ENCODE data around the gene KCNG2. TPM values are rescaled to one million over a fixed set of nuclear protein-coding genes. Genes with fewer than 3 reads are reported as not detected.
A peak's percentile ranks its signal among the peaks of the same experiment; 100 is the strongest.

KCNG2 gene
- total RNA-seq, 3 donors from 2014 or later (not counting 1 experiment from before 2014, with no cell fraction given) = not detected

DNA sequence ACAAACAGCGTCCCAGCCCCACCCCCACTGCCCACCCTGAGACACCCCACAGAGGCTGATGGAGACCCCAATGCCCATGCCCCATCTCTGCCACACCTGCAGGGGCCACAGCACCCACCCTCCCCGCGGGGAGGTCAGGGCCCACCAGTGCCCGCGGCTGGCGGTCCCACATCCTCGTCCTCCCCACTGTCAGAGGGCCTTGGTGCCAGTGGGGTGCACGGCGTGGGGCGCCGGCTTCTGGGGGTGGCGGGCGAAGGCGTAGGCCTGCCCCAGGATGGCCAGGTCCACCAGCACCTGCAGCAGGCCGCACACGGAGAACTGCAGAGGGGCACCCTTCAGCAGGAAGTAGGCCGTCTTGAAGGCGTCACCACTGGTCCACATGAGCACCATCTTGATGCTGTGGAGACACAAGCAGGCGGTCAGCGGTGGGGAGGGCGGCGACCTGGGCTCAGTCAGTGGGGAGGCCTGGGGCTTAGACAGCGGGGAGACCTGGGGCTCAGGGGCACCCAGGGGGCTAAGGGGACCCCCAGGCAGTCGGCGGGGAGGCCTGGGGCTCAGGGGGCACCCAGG is 106.1 kb downstream of the KCNG2 start:
- no peaks in the 10 kb centered on the region for H3K27me3 ChIP-seq (ENCODE audit: control insufficient read depth, insufficient read depth, low read length)
- no peak overlapping the region for H3K4me3 ChIP-seq (ENCODE audit: low read length)
- peaks cover 6% of the 10 kb centered on the region for H3K9me3 ChIP-seq (ENCODE audit: control insufficient read depth, insufficient read depth, low read length)
- ATAC-seq = no peak
- Mint-ChIP-seq H3K9me3 (no peaks in the 10 kb centered on the region), H3K36me3 (peaks cover 8% of the 10 kb centered on the region), H3K4me3 (no peak overlapping the region), H3K4me1 (peaks cover 0 to 6% of the 10 kb centered on the region in 2 donors), H3K27me3 (ENCODE audit: low read depth in 2 of 2) (no peaks in the 10 kb centered on the region), H3K27ac (no peak overlapping the region)
- DNase-seq = peak in 1 of 2 donors; percentile 13
- intact Hi-C loops (cut with micrococcal nuclease) = no loop called here
- whole genome bisulfite sequencing (ENCODE audit: insufficient coverage) = 98% methylated on average over 25 of the region's 25 CpGs
- TF ChIP-seq, protein P1, sequence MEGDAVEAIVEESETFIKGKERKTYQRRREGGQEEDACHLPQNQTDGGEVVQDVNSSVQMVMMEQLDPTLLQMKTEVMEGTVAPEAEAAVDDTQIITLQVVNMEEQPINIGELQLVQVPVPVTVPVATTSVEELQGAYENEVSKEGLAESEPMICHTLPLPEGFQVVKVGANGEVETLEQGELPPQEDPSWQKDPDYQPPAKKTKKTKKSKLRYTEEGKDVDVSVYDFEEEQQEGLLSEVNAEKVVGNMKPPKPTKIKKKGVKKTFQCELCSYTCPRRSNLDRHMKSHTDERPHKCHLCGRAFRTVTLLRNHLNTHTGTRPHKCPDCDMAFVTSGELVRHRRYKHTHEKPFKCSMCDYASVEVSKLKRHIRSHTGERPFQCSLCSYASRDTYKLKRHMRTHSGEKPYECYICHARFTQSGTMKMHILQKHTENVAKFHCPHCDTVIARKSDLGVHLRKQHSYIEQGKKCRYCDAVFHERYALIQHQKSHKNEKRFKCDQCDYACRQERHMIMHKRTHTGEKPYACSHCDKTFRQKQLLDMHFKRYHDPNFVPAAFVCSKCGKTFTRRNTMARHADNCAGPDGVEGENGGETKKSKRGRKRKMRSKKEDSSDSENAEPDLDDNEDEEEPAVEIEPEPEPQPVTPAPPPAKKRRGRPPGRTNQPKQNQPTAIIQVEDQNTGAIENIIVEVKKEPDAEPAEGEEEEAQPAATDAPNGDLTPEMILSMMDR (IDR thresholded peaks at IDR 0.05) = no peak
- peaks cover 2% of the 10 kb centered on the region for H3K36me3 ChIP-seq (ENCODE audit: control insufficient read depth, insufficient read depth, low read length)
- no peak overlapping the region for H3K27ac ChIP-seq (ENCODE audit: low read length)
- H3K4me1 ChIP-seq (ENCODE audit: control insufficient read depth, insufficient read depth, low read length) = no peaks in the 10 kb centered on the region

DNA sequence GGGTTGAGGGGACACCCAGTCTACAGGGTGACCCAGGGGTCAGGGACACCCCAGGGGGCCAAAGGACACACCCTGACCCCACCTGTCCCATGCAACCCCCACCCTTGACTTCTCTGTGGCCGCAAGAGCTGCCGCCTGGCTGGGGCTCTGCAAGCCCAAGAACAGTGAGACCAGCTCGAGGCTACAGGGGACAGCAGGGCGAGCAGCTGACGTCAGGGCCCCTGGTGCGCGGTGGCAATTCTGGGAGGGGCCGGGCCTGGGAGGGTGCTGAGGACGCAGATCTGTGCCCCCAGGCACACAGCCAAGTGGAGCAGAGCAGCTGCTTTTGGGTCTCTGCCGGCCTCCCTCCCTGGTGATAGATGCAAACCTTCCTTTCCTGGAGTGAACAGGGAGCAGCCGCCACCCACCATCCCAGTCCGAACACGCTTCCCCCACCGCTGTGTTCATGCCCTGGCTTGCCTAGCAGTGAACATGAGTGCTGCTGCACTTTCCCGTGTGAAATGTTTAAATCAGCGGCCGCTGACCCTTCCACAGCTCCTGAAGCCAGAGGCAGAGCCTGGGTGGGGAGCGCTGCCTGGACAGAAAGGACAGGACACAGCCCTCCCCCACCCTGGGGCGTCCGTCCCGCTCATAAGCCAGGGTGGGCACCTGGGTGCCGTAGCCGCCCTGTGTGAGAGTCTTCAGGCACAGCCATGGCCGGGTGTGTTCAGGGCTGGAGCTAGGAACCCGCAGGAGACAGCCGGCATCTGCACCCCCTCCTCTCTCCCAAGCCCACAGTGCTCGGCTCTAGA is 106.8 kb downstream of the KCNG2 start:
- Mint-ChIP-seq H3K4me1 (peaks cover 0 to 12% of the 10 kb centered on the region in 2 donors), H3K9me3 (no peaks in the 10 kb centered on the region), H3K36me3 (peaks cover 8% of the 10 kb centered on the region), H3K27me3 (ENCODE audit: low read depth in 2 of 2) (no peaks in the 10 kb centered on the region), H3K27ac (no peak overlapping the region), H3K4me3 (no peak overlapping the region)
- Histone ChIP-seq H3K4me3 (ENCODE audit: low read length) (no peak overlapping the region), H3K4me1 (ENCODE audit: control insufficient read depth, insufficient read depth, low read length) (no peaks in the 10 kb centered on the region), H3K27ac (ENCODE audit: low read length) (no peak overlapping the region), H3K36me3 (ENCODE audit: control insufficient read depth, insufficient read depth, low read length) (peaks cover 2% of the 10 kb centered on the region), H3K27me3 (ENCODE audit: control insufficient read depth, insufficient read depth, low read length) (no peaks in the 10 kb centered on the region), H3K9me3 (ENCODE audit: control insufficient read depth, insufficient read depth, low read length) (peaks cover 4% of the 10 kb centered on the region)
- ATAC-seq = no peak
- TF ChIP-seq, protein P1 (IDR thresholded peaks at IDR 0.05) = no peak
- WGBS (ENCODE audit: insufficient coverage) = 97% methylated on average over 27 of the region's 27 CpGs
- intact Hi-C loops (cut with micrococcal nuclease) = no loop called here
- peak in 1 of 2 donors; percentile 8 for DNase-seq

DNA sequence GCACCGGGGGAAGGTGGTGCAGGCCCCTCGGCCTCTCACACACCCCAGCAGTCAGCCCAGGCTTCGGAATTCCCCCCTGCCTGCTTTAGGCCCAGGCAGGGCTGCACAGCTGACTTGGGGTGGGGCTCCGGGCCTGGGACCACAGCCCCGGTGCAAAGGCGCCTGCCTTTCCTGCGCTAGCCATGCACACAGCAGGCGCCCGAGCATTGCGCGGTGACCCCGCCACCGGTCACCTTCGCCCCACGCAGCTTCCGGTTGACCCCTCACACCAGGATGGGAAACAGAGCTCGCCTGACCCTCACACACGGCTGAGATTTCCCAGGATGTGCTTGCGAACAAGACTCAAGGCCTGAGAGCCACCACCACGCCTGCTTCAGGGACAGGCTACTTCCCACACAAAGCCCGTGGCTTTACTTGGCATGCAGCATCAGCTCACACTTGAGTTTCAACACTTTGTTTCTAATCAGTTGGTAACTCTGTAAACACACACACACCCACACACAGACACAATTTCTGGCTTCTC is 107.7 kb downstream of the KCNG2 start:
- Histone ChIP-seq H3K27ac (ENCODE audit: low read length) (no peak overlapping the region), H3K4me3 (ENCODE audit: low read length) (no peak overlapping the region), H3K27me3 (ENCODE audit: control insufficient read depth, insufficient read depth, low read length) (no peaks in the 10 kb centered on the region), H3K4me1 (ENCODE audit: control insufficient read depth, insufficient read depth, low read length) (no peaks in the 10 kb centered on the region), H3K36me3 (ENCODE audit: control insufficient read depth, insufficient read depth, low read length) (peaks cover 2% of the 10 kb centered on the region), H3K9me3 (ENCODE audit: control insufficient read depth, insufficient read depth, low read length) (peaks cover 3% of the 10 kb centered on the region)
- Mint-ChIP-seq H3K36me3 (peaks cover 8% of the 10 kb centered on the region), H3K9me3 (no peaks in the 10 kb centered on the region), H3K27ac (no peak overlapping the region), H3K4me3 (no peak overlapping the region), H3K4me1 (peaks cover 0 to 14% of the 10 kb centered on the region in 2 donors), H3K27me3 (ENCODE audit: low read depth in 2 of 2) (no peaks in the 10 kb centered on the region)
- DNase-seq = no peak
- intact Hi-C loops (cut with micrococcal nuclease) = no loop called here
- no peak for ATAC-seq
- TF ChIP-seq, protein P1 (IDR thresholded peaks at IDR 0.05) = no peak
- WGBS (ENCODE audit: insufficient coverage) = 96% methylated on average over 21 of the region's 21 CpGs

All from natural killer cell (primary cell).